NCI-H1092 treated with DMSO at 0.1 percent for 48 hours (cell line): ENCODE results near the gene CHRNA3.

Experiments used
- DNase-seq: peaks from one replicate; lab custom pipeline; 2025; lab: John Stamatoyannopoulos, UW

Gene CHRNA3

GRCh38 chr15:78620527-78621421, at the start of gene CHRNA3:
Gene CHRNA3, minus strand, starts transcription at chr15:78620996. Its CDS starts 202 bp downstream, at chr15:78620794.
- DNase-seq = peak; percentile 6

- no peak for DNase-seq
These were observed 48.2 kb upstream of the CHRNA3 start for GRCh38 chr15:78668987-78669386.

- no peak for DNase-seq
These were observed 46.9 kb upstream of the CHRNA3 start for GRCh38 chr15:78667578-78668236.

GRCh38 chr15:78666010-78666409, 45.2 kb upstream of the CHRNA3 start:
- DNase-seq = no peak

- no peak for DNase-seq
These were observed 42.9 kb upstream of the CHRNA3 start for GRCh38 chr15:78663703-78664102.

- no peak for DNase-seq
These were observed 41.2 kb upstream of the CHRNA3 start for GRCh38 chr15:78662028-78662427.

GRCh38 chr15:78661001-78661400, 40.2 kb upstream of the CHRNA3 start:
- no peak for DNase-seq

GRCh38 chr15:78660584-78660983, 39.8 kb upstream of the CHRNA3 start:
- DNase-seq = no peak

GRCh38 chr15:78658823-78659222, 38.0 kb upstream of the CHRNA3 start:
- no peak for DNase-seq

GRCh38 chr15:78654272-78654671, 33.5 kb upstream of the CHRNA3 start:
- DNase-seq = no peak

- no peak for DNase-seq
These were observed 31.3 kb upstream of the CHRNA3 start for GRCh38 chr15:78651930-78652615.

GRCh38 chr15:78651007-78651406, 30.2 kb upstream of the CHRNA3 start:
- DNase-seq = no peak

- DNase-seq = no peak
These were observed 29.2 kb upstream of the CHRNA3 start for GRCh38 chr15:78650022-78650421.

- DNase-seq = no peak
These were observed 24.2 kb upstream of the CHRNA3 start for GRCh38 chr15:78645009-78645408.

GRCh38 chr15:78642331-78642730, 21.5 kb upstream of the CHRNA3 start:
- DNase-seq = peak; percentile 9

- DNase-seq = no peak
These were observed 21.0 kb upstream of the CHRNA3 start for GRCh38 chr15:78641749-78642275.

- DNase-seq = no peak
These were observed 20.4 kb upstream of the CHRNA3 start, which contains the start of gene CHRNB4 for GRCh38 chr15:78641102-78641748. Gene CHRNB4, minus strand, starts transcription at chr15:78641210. Its CDS starts 77 bp downstream, at chr15:78641133.

GRCh38 chr15:78640527-78641101, 19.8 kb upstream of the CHRNA3 start:
- no peak for DNase-seq

GRCh38 chr15:78638658-78639314, 18.0 kb upstream of the CHRNA3 start:
- peak; percentile 40 for DNase-seq

GRCh38 chr15:78637776-78638435, 17.1 kb upstream of the CHRNA3 start:
- no peak for DNase-seq
